Coronary artery (tissue), 2 donors: ENCODE data around the gene LRRFIP1.
A peak's percentile ranks its signal among the peaks of the same experiment; 100 is the strongest.

Experiments
- DNase-seq: peaks from one replicate; pipeline ENCODE4 v3.0.0-alpha.2; 2017; ENCODE audit warnings: low spot score
- H3K27ac ChIP-seq, 2 donors: fragments of 200-600 bp; sonication (generic); one replicate each; pipeline ENCODE4 v1.5.1; 2016 to 2019
- H3K4me3 ChIP-seq: fragments of 200-600 bp; sonication (generic); 2 replicates; pipeline ENCODE4 v1.5.1; 2016; ENCODE audit warnings: mild to moderate bottlenecking, moderate library complexity
- CTCF ChIP-seq: fragments of 200-600 bp; sonication (generic); IDR thresholded peaks from one replicate; pipeline ENCODE4 v1.5.1; 2019; ENCODE audit warnings: antibody characterized with exemption

LRRFIP1 gene

GRCh38 chr2:237708491-237708890, 81.1 kb downstream of the LRRFIP1 start:
- no peak overlapping the region for H3K4me3 ChIP-seq
- TF ChIP-seq CTCF, result no peak
- peak overlapping the region; percentile 82 to 84 for H3K27ac ChIP-seq
- no peak for DNase-seq

GRCh38 chr2:237708961-237709360, 81.6 kb downstream of the LRRFIP1 start:
- TF ChIP-seq CTCF, result no peak
- no peak overlapping the region for H3K4me3 ChIP-seq
- no peak for DNase-seq
- peak overlapping the region in 1 of 2 donors; percentile 82 for H3K27ac ChIP-seq

GRCh38 chr2:237711458-237712150, 84.2 kb downstream of the LRRFIP1 start:
- no peak overlapping the region for H3K27ac ChIP-seq
- DNase-seq, result no peak
- H3K4me3 ChIP-seq, result no peak overlapping the region
- TF ChIP-seq CTCF, result no peak

- no peak for DNase-seq
- Histone ChIP-seq H3K4me3 (no peak overlapping the region), H3K27ac (no peak overlapping the region)
- TF ChIP-seq CTCF, result no peak
Measured at GRCh38 chr2:237712477-237713377, 85.3 kb downstream of the LRRFIP1 start.

GRCh38 chr2:237714690-237715458, 87.5 kb downstream of the LRRFIP1 start:
- Histone ChIP-seq H3K27ac (peak overlapping the region; percentile 41 to 72), H3K4me3 (peak overlapping the region; percentile 49)
- no peak for DNase-seq
- no peak for TF ChIP-seq CTCF

GRCh38 chr2:237715459-237715947, 88.1 kb downstream of the LRRFIP1 start:
- TF ChIP-seq CTCF, result no peak
- Histone ChIP-seq H3K27ac (peak overlapping the region; percentile 41 to 72), H3K4me3 (peak overlapping the region; percentile 49)
- no peak for DNase-seq
